Activated B cell treated with CpG ODN at 0.5 μM for 24 hours (primary cell): Measurements from ENCODE around the gene PCYT1B. TPM values are rescaled to one million over a fixed set of nuclear protein-coding genes. Genes with fewer than 3 reads are reported as not detected.
A peak's percentile ranks its signal among the peaks of the same experiment; 100 is the strongest.

Experiments
- ATAC-seq: fragments of 200-7000 bp; cut with Tn5 transposase; one replicate; pipeline ENCODE4 v1.10.0; 2021; ENCODE audit warnings: low read depth, mild to moderate bottlenecking, moderate library complexity
- CTCF ChIA-PET: fragments of 350-600 bp; sonication (Branson Sonifier 250); formaldehyde crosslinking; loops from one replicate; lab custom pipeline; 2021; ENCODE audit warnings: antibody characterized with exemption; lab: Charles Lee
- POLR2A ChIA-PET: fragments of 350-600 bp; sonication (Branson Sonifier 250); formaldehyde crosslinking; loops from one replicate; lab custom pipeline; 2021; ENCODE audit warnings: antibody characterized with exemption; lab: Charles Lee
- DNase-seq: peaks from one replicate; pipeline ENCODE4 v3.0.0; 2022
- H3K27ac Mint-ChIP-seq: one replicate; pipeline ENCODE4 v1.8.0; 2020; ENCODE audit warnings: mixed read lengths
- H3K27me3 Mint-ChIP-seq: one replicate; pipeline ENCODE4 v1.8.0; 2021; ENCODE audit warnings: mixed read lengths
- H3K36me3 Mint-ChIP-seq: one replicate; pipeline ENCODE4 v1.8.0; 2021; ENCODE audit warnings: low read depth, mixed read lengths
- H3K4me1 Mint-ChIP-seq: one replicate; pipeline ENCODE4 v1.8.0; 2021; ENCODE audit warnings: mixed read lengths
- H3K4me3 Mint-ChIP-seq: one replicate; pipeline ENCODE4 v1.8.0; 2020; ENCODE audit warnings: mild to moderate bottlenecking, mixed read lengths
- H3K9me3 Mint-ChIP-seq: one replicate; pipeline ENCODE4 v1.8.0; 2020; ENCODE audit warnings: mixed read lengths
- intact Hi-C: fragments of 100-400 bp; cut with micrococcal nuclease; formaldehyde crosslinking; loops from one replicate; pipeline ENCODE4 v1.15.1; 2024
- total RNA-seq: library from RNA; stranded (reverse); gene quantifications from 2 replicates; pipeline ENCODE4 v1.2.3, GENCODE V29; 2022
- TF ChIP-seq, protein P1 (sequence below): fragments of 200-600 bp; IDR thresholded peaks from one replicate; pipeline ENCODE4 v1.8.0; 2022; ENCODE audit warnings: antibody characterized with exemption, mild to moderate bottlenecking

Gene PCYT1B
- total RNA-seq, 1 donor from 2014 or later, result not detected

- Mint-ChIP-seq H3K4me1 (peaks cover 6% of the 10 kb centered on the region), H3K27ac (no peak overlapping the region), H3K27me3 (peaks cover 7% of the 10 kb centered on the region), H3K4me3 (no peak overlapping the region), H3K9me3 (no peaks in the 10 kb centered on the region), H3K36me3 (no peaks in the 10 kb centered on the region)
- CTCF ChIA-PET, result no interaction called here
- TF ChIP-seq, protein P1, sequence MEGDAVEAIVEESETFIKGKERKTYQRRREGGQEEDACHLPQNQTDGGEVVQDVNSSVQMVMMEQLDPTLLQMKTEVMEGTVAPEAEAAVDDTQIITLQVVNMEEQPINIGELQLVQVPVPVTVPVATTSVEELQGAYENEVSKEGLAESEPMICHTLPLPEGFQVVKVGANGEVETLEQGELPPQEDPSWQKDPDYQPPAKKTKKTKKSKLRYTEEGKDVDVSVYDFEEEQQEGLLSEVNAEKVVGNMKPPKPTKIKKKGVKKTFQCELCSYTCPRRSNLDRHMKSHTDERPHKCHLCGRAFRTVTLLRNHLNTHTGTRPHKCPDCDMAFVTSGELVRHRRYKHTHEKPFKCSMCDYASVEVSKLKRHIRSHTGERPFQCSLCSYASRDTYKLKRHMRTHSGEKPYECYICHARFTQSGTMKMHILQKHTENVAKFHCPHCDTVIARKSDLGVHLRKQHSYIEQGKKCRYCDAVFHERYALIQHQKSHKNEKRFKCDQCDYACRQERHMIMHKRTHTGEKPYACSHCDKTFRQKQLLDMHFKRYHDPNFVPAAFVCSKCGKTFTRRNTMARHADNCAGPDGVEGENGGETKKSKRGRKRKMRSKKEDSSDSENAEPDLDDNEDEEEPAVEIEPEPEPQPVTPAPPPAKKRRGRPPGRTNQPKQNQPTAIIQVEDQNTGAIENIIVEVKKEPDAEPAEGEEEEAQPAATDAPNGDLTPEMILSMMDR, result no peak
- ATAC-seq (no peak), DNase-seq (no peak)
- intact Hi-C loops, result no loop called here
- POLR2A ChIA-PET, result no interaction called here
Observed at GRCh38 chrX:24684048-24684447, 36.9 kb upstream of the PCYT1B start.

DNA sequence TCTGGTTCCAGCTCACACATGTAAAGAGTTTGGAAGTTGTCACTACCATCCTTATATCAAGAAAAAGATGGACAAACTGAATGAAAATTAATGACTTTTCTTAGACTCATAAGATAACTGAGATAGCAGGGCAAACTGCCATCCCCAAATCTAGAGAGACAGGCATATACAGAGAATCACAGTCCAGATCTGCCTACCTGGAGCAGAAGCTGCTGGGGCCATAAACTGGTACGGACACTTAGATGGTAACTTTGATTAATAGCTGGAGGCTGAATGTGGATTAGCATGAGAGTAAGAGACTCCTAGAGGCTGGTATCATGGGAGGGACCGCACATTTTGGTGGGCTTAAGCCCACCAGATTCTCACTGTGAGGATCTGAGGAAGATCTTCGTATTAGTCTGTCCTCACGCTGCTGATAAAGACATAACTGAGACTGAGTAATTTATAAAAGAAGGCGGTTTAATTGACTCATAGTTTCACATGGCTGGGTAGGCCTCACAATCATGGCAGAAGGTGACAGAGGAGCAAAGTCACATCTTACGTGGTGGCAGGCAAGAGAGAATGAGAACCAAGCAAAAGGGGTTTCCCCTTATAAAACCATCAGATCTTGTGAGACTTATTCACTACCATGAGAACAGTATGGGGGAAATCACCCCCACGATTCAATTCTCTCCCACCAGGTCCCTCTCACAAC lies 35.7 kb upstream of the PCYT1B start:
- Mint-ChIP-seq H3K4me3 (no peak overlapping the region), H3K27me3 (peaks cover 9% of the 10 kb centered on the region), H3K4me1 (peaks cover 6% of the 10 kb centered on the region), H3K36me3 (no peaks in the 10 kb centered on the region), H3K27ac (no peak overlapping the region), H3K9me3 (no peaks in the 10 kb centered on the region)
- ChIA-PET CTCF (no interaction called here), POLR2A (interaction anchor here (0.6 kb wide), 1 partner anchor 1019 kb away, joined by 4 read pairs; no protein-coding TSS in a partner anchor)
- peak; percentile 25 for ATAC-seq
- TF ChIP-seq, protein P1, result no peak
- intact Hi-C loops, result no loop called here
- no peak for DNase-seq

DNA sequence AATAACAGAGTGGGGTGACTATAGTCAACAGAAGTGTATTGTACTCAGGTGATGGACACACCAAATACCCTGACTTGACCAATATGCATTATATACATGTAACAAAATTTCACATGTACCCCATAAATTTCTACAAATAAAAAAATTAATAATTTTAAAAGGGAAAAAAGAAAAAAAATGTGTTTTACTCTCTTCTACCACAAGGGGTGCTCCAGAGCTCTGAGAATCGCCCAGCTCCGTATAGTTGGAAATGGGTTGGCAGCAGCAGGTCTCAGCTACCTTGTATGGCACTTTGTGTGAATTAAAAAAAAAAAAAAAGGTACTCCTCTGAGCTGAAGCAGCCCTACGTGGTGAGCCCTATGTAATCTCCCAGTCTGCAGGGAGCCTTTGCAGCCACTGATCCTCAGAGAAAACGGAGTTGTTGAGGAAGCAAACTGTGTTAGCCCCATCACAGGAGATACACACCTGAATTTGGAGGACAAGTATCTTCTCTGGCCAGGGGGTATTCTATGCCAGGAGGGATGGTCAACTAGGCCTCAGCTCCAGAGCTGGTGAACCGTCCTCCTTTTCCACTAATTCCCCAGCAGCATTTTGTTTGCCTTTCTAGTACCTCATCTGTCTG lies 29.4 kb upstream of the PCYT1B start:
- Mint-ChIP-seq H3K36me3 (no peaks in the 10 kb centered on the region), H3K4me3 (no peak overlapping the region), H3K27ac (no peak overlapping the region), H3K4me1 (no peaks in the 10 kb centered on the region), H3K9me3 (no peaks in the 10 kb centered on the region), H3K27me3 (peaks cover 5% of the 10 kb centered on the region)
- CTCF ChIA-PET, result no interaction called here
- TF ChIP-seq, protein P1, result no peak
- peak; percentile 49 for ATAC-seq
- DNase-seq, result no peak
- intact Hi-C loops, result no loop called here
- POLR2A ChIA-PET, result no interaction called here

DNA sequence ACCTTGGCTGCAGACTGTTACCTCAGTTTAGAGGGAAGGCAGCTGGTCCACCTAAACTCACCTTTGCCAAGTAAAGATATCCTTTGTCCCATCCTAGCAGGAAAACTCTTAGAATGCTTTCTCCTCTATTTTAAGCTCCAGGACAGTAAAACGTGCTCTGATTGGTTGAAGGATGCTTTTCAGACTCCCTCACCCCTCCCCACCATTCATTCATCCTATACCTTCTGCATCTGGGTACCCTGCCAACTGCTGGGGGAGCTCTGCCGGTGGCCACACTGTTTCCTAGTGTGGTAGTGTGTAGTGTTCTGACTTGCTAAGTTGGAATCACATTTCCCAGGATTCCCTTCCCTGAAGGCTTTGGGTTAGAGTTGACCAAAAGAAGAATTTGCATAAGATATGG lies 26.3 kb upstream of the PCYT1B start:
- Mint-ChIP-seq H3K4me1 (no peaks in the 10 kb centered on the region), H3K36me3 (no peaks in the 10 kb centered on the region), H3K4me3 (no peak overlapping the region), H3K27me3 (peaks cover under 1% of the 10 kb centered on the region), H3K9me3 (no peaks in the 10 kb centered on the region), H3K27ac (no peak overlapping the region)
- ChIA-PET POLR2A (no interaction called here), CTCF (no interaction called here)
- TF ChIP-seq, protein P1, result no peak
- no peak for DNase-seq
- no peak for ATAC-seq
- intact Hi-C loops, result no loop called here

- no peaks in the 10 kb centered on the region for H3K27me3 Mint-ChIP-seq
- no peaks in the 10 kb centered on the region for H3K9me3 Mint-ChIP-seq
- no peak overlapping the region for H3K4me3 Mint-ChIP-seq
- no peaks in the 10 kb centered on the region for H3K36me3 Mint-ChIP-seq
- no peak for DNase-seq
- no peaks in the 10 kb centered on the region for H3K4me1 Mint-ChIP-seq
- TF ChIP-seq, protein P1, result no peak
- H3K27ac Mint-ChIP-seq, result no peak overlapping the region
- no peak for ATAC-seq
- ChIA-PET CTCF (no interaction called here), POLR2A (no interaction called here)
- intact Hi-C loops, result no loop called here
Observed at GRCh38 chrX:24672701-24673190, 25.6 kb upstream of the PCYT1B start.
